C4-2B (cell line): ENCODE data around the gene NAA25.
"Not testable (repeated sequence)": the region's sequence is repeated elsewhere in the genome, so short reads cannot be mapped to it uniquely, and the experiment has no call there.

Source experiments
- CTCF ChIP-seq: fragments of 450-650 bp; conservative IDR thresholded peaks from 2 replicates; pipeline ENCODE4 v1.5.1; 2017; ENCODE audit warnings: mild to moderate bottlenecking
- ZFX ChIP-seq: fragments of 450-650 bp; IDR thresholded peaks from 2 replicates; pipeline ENCODE4 v1.6.1; 2017

DNA sequence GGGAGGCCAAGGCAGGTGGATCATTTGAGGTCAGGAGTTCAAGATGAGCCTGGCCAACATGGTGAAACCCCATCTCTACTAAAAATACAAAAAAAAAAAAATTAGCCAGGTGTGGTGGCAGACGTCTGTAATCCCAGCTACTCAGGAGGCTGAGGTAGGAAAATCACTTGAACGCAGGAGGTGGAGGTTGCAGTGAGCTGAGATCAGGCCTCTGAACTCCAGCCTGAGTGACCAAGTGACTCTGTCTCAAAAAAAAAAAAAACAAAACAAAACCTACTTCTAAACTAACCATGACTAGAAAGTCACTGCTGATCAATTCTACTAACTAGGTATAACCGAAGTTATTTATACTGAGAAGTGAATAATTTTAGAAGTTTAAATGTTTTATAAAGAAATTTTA is 99.0 kb downstream of the NAA25 start:
- TF ChIP-seq ZFX, CTCF: not testable (repeated sequence)
